ENCODE results near the gene C19orf47. TPM values are rescaled to one million over a fixed set of nuclear protein-coding genes. Genes with fewer than 3 reads are reported as not detected.

C19orf47 gene
- total RNA-seq, 2 donors from 2014 or later: 11.4 to 21.4 TPM

- Mint-ChIP-seq H3K36me3 (ENCODE audit: low read depth) (peaks cover 87% of the 10 kb centered on the region), H3K9me3 (no peaks in the 10 kb centered on the region), H3K4me1 (no peaks in the 10 kb centered on the region), H3K27ac (peak overlapping the region; percentile 10), H3K27me3 (no peaks in the 10 kb centered on the region), H3K4me3 (no peak overlapping the region)
- ATAC-seq (replicated peaks): no peak
Measured at GRCh38 chr19:40322271-40322610, 26.0 kb downstream of the C19orf47 start.

- Mint-ChIP-seq H3K27ac (no peak overlapping the region), H3K4me3 (no peak overlapping the region), H3K36me3 (ENCODE audit: low read depth) (peaks cover 84% of the 10 kb centered on the region), H3K9me3 (no peaks in the 10 kb centered on the region), H3K4me1 (no peaks in the 10 kb centered on the region), H3K27me3 (no peaks in the 10 kb centered on the region)
- ATAC-seq (replicated peaks): no peak
Measured at GRCh38 chr19:40321566-40322270, 26.5 kb downstream of the C19orf47 start.

GRCh38 chr19:40321076-40321475 is 27.1 kb downstream of the C19orf47 start:
- no peak overlapping the region for H3K4me3 Mint-ChIP-seq
- H3K27ac Mint-ChIP-seq: no peak overlapping the region

GRCh38 chr19:40320558-40320935 is 27.6 kb downstream of the C19orf47 start:
- Mint-ChIP-seq H3K27ac (peak overlapping the region; percentile 69), H3K27me3 (no peaks in the 10 kb centered on the region), H3K9me3 (no peaks in the 10 kb centered on the region), H3K4me3 (no peak overlapping the region), H3K4me1 (no peaks in the 10 kb centered on the region), H3K36me3 (ENCODE audit: low read depth) (peaks cover 72% of the 10 kb centered on the region)
- no peak for ATAC-seq (replicated peaks)

More at GRCh38 chr19:40321076-40321475, 27.1 kb downstream of the C19orf47 start:
- ATAC-seq (replicated peaks): no peak
- peaks cover 77% of the 10 kb centered on the region for H3K36me3 Mint-ChIP-seq (ENCODE audit: low read depth)
- no peaks in the 10 kb centered on the region for H3K4me1 Mint-ChIP-seq
- H3K27me3 Mint-ChIP-seq: no peaks in the 10 kb centered on the region
- no peaks in the 10 kb centered on the region for H3K9me3 Mint-ChIP-seq

- H3K36me3 Mint-ChIP-seq (ENCODE audit: low read depth): peaks cover 40% of the 10 kb centered on the region
- H3K4me3 Mint-ChIP-seq: no peak overlapping the region
- no peaks in the 10 kb centered on the region for H3K27me3 Mint-ChIP-seq
- no peaks in the 10 kb centered on the region for H3K4me1 Mint-ChIP-seq
- no peak overlapping the region for H3K27ac Mint-ChIP-seq
- H3K9me3 Mint-ChIP-seq: no peaks in the 10 kb centered on the region
- ATAC-seq (replicated peaks): no peak
Measured at GRCh38 chr19:40317338-40317737, 30.9 kb downstream of the C19orf47 start.

- Mint-ChIP-seq H3K4me3 (no peak overlapping the region), H3K27me3 (no peaks in the 10 kb centered on the region), H3K9me3 (no peaks in the 10 kb centered on the region), H3K4me1 (no peaks in the 10 kb centered on the region), H3K36me3 (ENCODE audit: low read depth) (peaks cover 28% of the 10 kb centered on the region), H3K27ac (no peak overlapping the region)
- ATAC-seq (replicated peaks): no peak
Measured at GRCh38 chr19:40315812-40316470, 32.3 kb downstream of the C19orf47 start.

GRCh38 chr19:40314656-40315055 is 33.5 kb downstream of the C19orf47 start:
- H3K4me3 Mint-ChIP-seq: no peak overlapping the region
- H3K9me3 Mint-ChIP-seq: no peaks in the 10 kb centered on the region
- ATAC-seq (replicated peaks): no peak
- H3K27me3 Mint-ChIP-seq: no peaks in the 10 kb centered on the region
- H3K4me1 Mint-ChIP-seq: no peaks in the 10 kb centered on the region
- no peak overlapping the region for H3K27ac Mint-ChIP-seq
- H3K36me3 Mint-ChIP-seq (ENCODE audit: low read depth): peaks cover 15% of the 10 kb centered on the region

GRCh38 chr19:40313229-40313983 is 34.8 kb downstream of the C19orf47 start:
- Mint-ChIP-seq H3K27me3 (no peaks in the 10 kb centered on the region), H3K4me3 (no peak overlapping the region), H3K4me1 (no peaks in the 10 kb centered on the region), H3K27ac (no peak overlapping the region), H3K9me3 (no peaks in the 10 kb centered on the region), H3K36me3 (ENCODE audit: low read depth) (peaks cover 9% of the 10 kb centered on the region)
- no peak for ATAC-seq (replicated peaks)

GRCh38 chr19:40312533-40312932 is 35.7 kb downstream of the C19orf47 start:
- Mint-ChIP-seq H3K36me3 (ENCODE audit: low read depth) (peaks cover 5% of the 10 kb centered on the region), H3K9me3 (no peaks in the 10 kb centered on the region), H3K27ac (no peak overlapping the region), H3K27me3 (no peaks in the 10 kb centered on the region), H3K4me1 (no peaks in the 10 kb centered on the region), H3K4me3 (no peak overlapping the region)
- ATAC-seq (replicated peaks): no peak

- Mint-ChIP-seq H3K27me3 (no peaks in the 10 kb centered on the region), H3K9me3 (no peaks in the 10 kb centered on the region), H3K4me3 (no peak overlapping the region), H3K27ac (no peak overlapping the region), H3K36me3 (ENCODE audit: low read depth) (no peaks in the 10 kb centered on the region), H3K4me1 (peaks cover 5% of the 10 kb centered on the region)
- no peak for ATAC-seq (replicated peaks)
Measured at GRCh38 chr19:40309666-40310065, 38.5 kb downstream of the C19orf47 start.

GRCh38 chr19:40305403-40305802 is 42.8 kb downstream of the C19orf47 start:
- Mint-ChIP-seq H3K27me3 (no peaks in the 10 kb centered on the region), H3K9me3 (no peaks in the 10 kb centered on the region), H3K36me3 (ENCODE audit: low read depth) (no peaks in the 10 kb centered on the region), H3K4me3 (no peak overlapping the region), H3K4me1 (peaks cover 5% of the 10 kb centered on the region), H3K27ac (no peak overlapping the region)
- ATAC-seq (replicated peaks): peak; percentile 71

- peaks cover 5% of the 10 kb centered on the region for H3K4me1 Mint-ChIP-seq
- H3K36me3 Mint-ChIP-seq (ENCODE audit: low read depth): no peaks in the 10 kb centered on the region
- no peak for ATAC-seq (replicated peaks)
- H3K27ac Mint-ChIP-seq: peak overlapping the region; percentile 21
- no peak overlapping the region for H3K4me3 Mint-ChIP-seq
- H3K9me3 Mint-ChIP-seq: no peaks in the 10 kb centered on the region
- H3K27me3 Mint-ChIP-seq: no peaks in the 10 kb centered on the region
Measured at GRCh38 chr19:40304306-40304705, 43.9 kb downstream of the C19orf47 start.

- H3K4me3 Mint-ChIP-seq: no peak overlapping the region
- peak overlapping the region; percentile 21 for H3K27ac Mint-ChIP-seq
- H3K9me3 Mint-ChIP-seq: no peaks in the 10 kb centered on the region
- no peak for ATAC-seq (replicated peaks)
- no peaks in the 10 kb centered on the region for H3K36me3 Mint-ChIP-seq (ENCODE audit: low read depth)
- peaks cover 5% of the 10 kb centered on the region for H3K4me1 Mint-ChIP-seq
- no peaks in the 10 kb centered on the region for H3K27me3 Mint-ChIP-seq
Measured at GRCh38 chr19:40303765-40304164, 44.4 kb downstream of the C19orf47 start.

- Mint-ChIP-seq H3K4me1 (peaks cover 5% of the 10 kb centered on the region), H3K9me3 (no peaks in the 10 kb centered on the region), H3K27ac (no peak overlapping the region), H3K36me3 (ENCODE audit: low read depth) (no peaks in the 10 kb centered on the region), H3K4me3 (no peak overlapping the region), H3K27me3 (no peaks in the 10 kb centered on the region)
- no peak for ATAC-seq (replicated peaks)
Measured at GRCh38 chr19:40302224-40303011, 45.8 kb downstream of the C19orf47 start.
